ENCODE measurements around the gene CA12. TPM values are rescaled to one million over a fixed set of nuclear protein-coding genes. Genes with fewer than 3 reads are reported as not detected.

The CA12 gene
- total and polyA plus RNA-seq, 11 donors, result 0.04 to 5.2 (median 0.25) TPM; not detected in 3

GRCh38 chr15:63366451-63366850 is 15.2 kb downstream of the CA12 start:
- intact Hi-C loops (cut with DNase I), result loop anchor here in 1 of 10 donors (10.0 kb wide), 1 partner anchor 58 kb away; no protein-coding TSS in a partner anchor
- Histone ChIP-seq H3K9me3 (no peaks in the 10 kb centered on the region), H3K27ac (no peak overlapping the region), H3K27me3 (no peaks in the 10 kb centered on the region), H3K4me1 (peaks cover 0 to 24% (median 11%) of the 10 kb centered on the region in 12 donors), H3K4me3 (no peak overlapping the region), H3K36me3 (no peaks in the 10 kb centered on the region)
- ATAC-seq (no peak), DNase-seq (no peak)
- no peak for TF ChIP-seq CTCF (IDR thresholded peaks at IDR 0.05)
- no peak for TF ChIP-seq POLR2A (IDR thresholded peaks at IDR 0.05)
- WGBS, 4 donors, result 86 to 95% (median 92%) methylated on average over 2 of the region's 2 CpGs

- TF ChIP-seq POLR2A (IDR thresholded peaks at IDR 0.05) (no peak), CTCF (IDR thresholded peaks at IDR 0.05) (no peak)
- Histone ChIP-seq H3K27ac (no peak overlapping the region), H3K27me3 (no peaks in the 10 kb centered on the region), H3K36me3 (no peaks in the 10 kb centered on the region), H3K9me3 (no peaks in the 10 kb centered on the region), H3K4me1 (peaks cover 0 to 25% (median 11%) of the 10 kb centered on the region in 12 donors), H3K4me3 (no peak overlapping the region)
- ATAC-seq (no peak), DNase-seq (no peak)
- WGBS, 4 donors, result 77 to 83% (median 82%) methylated on average over 5 of the region's 5 CpGs
- intact Hi-C loops (cut with DNase I), result loop anchor here in 1 of 10 donors (10.0 kb wide), 1 partner anchor 60 kb away; no protein-coding TSS in a partner anchor
Measured at GRCh38 chr15:63365273-63365680, 16.4 kb downstream of the CA12 start.

GRCh38 chr15:63364399-63365272 is 17.0 kb downstream of the CA12 start:
- Histone ChIP-seq H3K9me3 (peaks cover 0 to 3% (median 0%) of the 10 kb centered on the region in 12 donors), H3K36me3 (no peaks in the 10 kb centered on the region), H3K4me1 (peaks cover 0 to 25% (median 11%) of the 10 kb centered on the region in 12 donors), H3K4me3 (no peak overlapping the region), H3K27ac (peak overlapping the region in 1 of 12 donors; percentile 27), H3K27me3 (no peaks in the 10 kb centered on the region)
- TF ChIP-seq POLR2A (IDR thresholded peaks at IDR 0.05) (no peak), CTCF (IDR thresholded peaks at IDR 0.05) (no peak)
- DNase-seq, result no peak
- 69 to 74% (median 71%) methylated on average over 10 to 11 of the region's 11 CpGs for WGBS, 4 donors
- ATAC-seq, result peak; percentile 72 to 82 (median 78)
- intact Hi-C loops (cut with DNase I), result loop anchor here in 1 of 10 donors (10.0 kb wide), 1 partner anchor 60 kb away; no protein-coding TSS in a partner anchor

GRCh38 chr15:63363292-63363691 is 18.4 kb downstream of the CA12 start:
- Histone ChIP-seq H3K4me3 (no peak overlapping the region), H3K4me1 (peaks cover 0 to 25% (median 11%) of the 10 kb centered on the region in 12 donors), H3K36me3 (no peaks in the 10 kb centered on the region), H3K9me3 (peaks cover 0 to 3% (median 0%) of the 10 kb centered on the region in 12 donors), H3K27ac (no peak overlapping the region), H3K27me3 (no peaks in the 10 kb centered on the region)
- TF ChIP-seq POLR2A (IDR thresholded peaks at IDR 0.05) (no peak), CTCF (IDR thresholded peaks at IDR 0.05) (no peak)
- DNase-seq (no peak), ATAC-seq (no peak)
- intact Hi-C loops (cut with DNase I), result loop anchor here in 1 of 10 donors (10.0 kb wide), 1 partner anchor 62 kb away; no protein-coding TSS in a partner anchor
- WGBS, 4 donors, result 57 to 80% (median 72%) methylated on average over 2 of the region's 2 CpGs
